DND-41 (cell line): ENCODE results near the gene CTRB2.
"Not testable (repeated sequence)": the region's sequence is repeated elsewhere in the genome, so short reads cannot be mapped to it uniquely, and the experiment has no call there.

Source experiments
- ATAC-seq: fragments of 200-7000 bp; cut with Tn5 transposase; 3 replicates; pipeline ENCODE4 v1.9.1; 2021; ENCODE audit warnings: low read depth; ENCODE audit not compliant: insufficient read depth
- DNase-seq: peaks from one replicate; pipeline ENCODE4 v3.0.0-alpha.2; 2020
- H2AFZ ChIP-seq: 2 replicates; pipeline ENCODE4 v1.6.0; 2012; ENCODE audit warnings: low read depth, low read length
- H3K27ac ChIP-seq: 2 replicates; pipeline ENCODE4 v1.5.1; 2012; ENCODE audit warnings: low read length, inconsistent platforms
- H3K27me3 ChIP-seq: fragments of 200-600 bp; sonication (generic); 2 replicates; pipeline ENCODE4 v1.6.0; 2012; ENCODE audit warnings: low read length, mild to moderate bottlenecking, inconsistent platforms; ENCODE audit not compliant: insufficient read depth, poor library complexity
- H3K36me3 ChIP-seq: 2 replicates; pipeline ENCODE4 v1.5.1; 2012; ENCODE audit warnings: low read length, inconsistent platforms; ENCODE audit not compliant: insufficient read depth
- H3K4me1 ChIP-seq: 2 replicates; pipeline ENCODE4 v1.5.1; 2012; ENCODE audit warnings: mild to moderate bottlenecking, low read length; ENCODE audit not compliant: insufficient read depth
- H3K4me2 ChIP-seq: 2 replicates; pipeline ENCODE4 v1.6.0; 2012; ENCODE audit warnings: mild to moderate bottlenecking, moderate library complexity, low read length, inconsistent platforms; ENCODE audit not compliant: insufficient read depth
- H3K4me3 ChIP-seq, 2 experiments: fragments of 200-600 bp in 1 of 2; shearing (Covaris generic) in 1 of 2; 2 replicates each; pipeline ENCODE4 v1.5.1; 2012 to 2016; ENCODE audit warnings: inconsistent platforms in 2 of 2, low read length in 2 of 2, mild to moderate bottlenecking in 2 of 2, low read depth in 1 of 2, moderate library complexity in 1 of 2
- H3K79me2 ChIP-seq: 2 replicates; pipeline ENCODE4 v1.6.0; 2012; ENCODE audit warnings: low read length, inconsistent platforms; ENCODE audit not compliant: insufficient read depth
- H3K9ac ChIP-seq: 2 replicates; pipeline ENCODE4 v1.6.0; 2012; ENCODE audit warnings: low read depth, mild to moderate bottlenecking, inconsistent platforms, low read length, moderate library complexity
- H3K9me3 ChIP-seq: 2 replicates; pipeline ENCODE4 v1.5.1; 2012; ENCODE audit warnings: low read length, moderate library complexity, mild to moderate bottlenecking, inconsistent platforms; ENCODE audit not compliant: insufficient read depth, severe bottlenecking
- H4K20me1 ChIP-seq: 2 replicates; pipeline ENCODE4 v1.6.0; 2012; ENCODE audit warnings: low read length; ENCODE audit not compliant: insufficient read depth
- CTCF ChIP-seq: IDR thresholded peaks from 2 replicates; pipeline ENCODE4 v1.5.1; 2012; ENCODE audit warnings: borderline replicate concordance, low read length, moderate library complexity, mild to moderate bottlenecking; ENCODE audit not compliant: poor library complexity, severe bottlenecking; ENCODE audit errors: extremely low read depth
- EZH2 ChIP-seq: IDR thresholded peaks from 3 replicates; pipeline ENCODE4 v1.6.1; 2012; ENCODE audit warnings: borderline replicate concordance, low read depth, mild to moderate bottlenecking, moderate library complexity, low read length, inconsistent platforms; ENCODE audit not compliant: severe bottlenecking

The CTRB2 gene

GRCh38 chr16:75217389-75217851 lies 10.5 kb upstream of the CTRB2 start:
- DNase-seq: no peak
- Histone ChIP-seq H3K36me3 (no peaks in the 10 kb centered on the region), H3K79me2 (no peaks in the 10 kb centered on the region), H3K9me3 (no peaks in the 10 kb centered on the region), H3K9ac (no peak overlapping the region), H3K4me1 (peaks cover 19% of the 10 kb centered on the region), H3K4me3 (no peak overlapping the region), H3K4me2 (no peak overlapping the region), H3K27me3 (no peaks in the 10 kb centered on the region), H3K27ac (no peak overlapping the region), H4K20me1 (no peaks in the 10 kb centered on the region), H2AFZ (no peak overlapping the region)
- TF ChIP-seq EZH2: no peak
- TF ChIP-seq CTCF: no peak
- no peak for ATAC-seq

- TF ChIP-seq CTCF: no peak
- no peak for TF ChIP-seq EZH2
- DNase-seq: no peak
- H3K4me3 ChIP-seq: no peak overlapping the region
- H3K79me2 ChIP-seq: no peaks in the 10 kb centered on the region
- H4K20me1 ChIP-seq: no peaks in the 10 kb centered on the region
- H3K4me1 ChIP-seq: peaks cover 19% of the 10 kb centered on the region
- no peak overlapping the region for H3K9ac ChIP-seq
- H3K27ac ChIP-seq: no peak overlapping the region
- no peak overlapping the region for H2AFZ ChIP-seq
- no peaks in the 10 kb centered on the region for H3K9me3 ChIP-seq
- ATAC-seq: no peak
- no peaks in the 10 kb centered on the region for H3K36me3 ChIP-seq
- no peaks in the 10 kb centered on the region for H3K27me3 ChIP-seq
- no peak overlapping the region for H3K4me2 ChIP-seq
These were observed 9.6 kb upstream of the CTRB2 start for GRCh38 chr16:75216576-75216975.

- TF ChIP-seq EZH2 (no peak), CTCF (no peak)
- Histone ChIP-seq H3K4me3 (no peak overlapping the region), H3K27me3 (no peaks in the 10 kb centered on the region), H2AFZ (no peak overlapping the region), H3K9me3 (no peaks in the 10 kb centered on the region), H3K4me1 (peaks cover 19% of the 10 kb centered on the region), H3K36me3 (no peaks in the 10 kb centered on the region), H3K27ac (no peak overlapping the region), H3K4me2 (no peak overlapping the region), H3K79me2 (no peaks in the 10 kb centered on the region), H4K20me1 (no peaks in the 10 kb centered on the region), H3K9ac (no peak overlapping the region)
- DNase-seq (no peak), ATAC-seq (no peak)
These were observed 9.2 kb upstream of the CTRB2 start for GRCh38 chr16:75216127-75216526.

GRCh38 chr16:75211286-75211685 lies 4.3 kb upstream of the CTRB2 start:
- not testable (repeated sequence) for H3K36me3 ChIP-seq, H3K4me2 ChIP-seq, H3K4me1 ChIP-seq, H3K27ac ChIP-seq, H3K9me3 ChIP-seq, DNase-seq, H3K4me3 ChIP-seq, H4K20me1 ChIP-seq, H3K9ac ChIP-seq, H2AFZ ChIP-seq, ATAC-seq, H3K79me2 ChIP-seq, H3K27me3 ChIP-seq
